ENCODE data around the gene LILRB1. TPM values are rescaled to one million over a fixed set of nuclear protein-coding genes. Genes with fewer than 3 reads are reported as not detected.

LILRB1 gene
- polyA plus RNA-seq, 1 donor from 2014 or later, result not detected

Small RNA genes lying within 50 kb of the gene (small RNA-seq; reads per million reads assigned to genes)
- gene AC245036.3, result 0 reads per million in 3 experiments
- gene MIR8061, result 0 reads per million in 3 experiments

Other genes starting within 250 kb of the LILRB1 start
- 33.4 and 36.1 TPM in 2 replicates for gene TTYH1, start 215.0 kb upstream of the LILRB1 start, polyA plus RNA-seq
- 24.2 and 50.8 TPM in 2 replicates for gene LENG8, start 181.3 kb upstream of the LILRB1 start, polyA plus RNA-seq
- gene LENG9, start 166.7 kb upstream of the LILRB1 start, polyA plus RNA-seq, result 0.58 and 0.82 TPM in 2 replicates
- gene CDC42EP5, start 157.2 kb upstream of the LILRB1 start, polyA plus RNA-seq, result not detected in 2 replicates
- not detected in 2 replicates for gene LAIR2, start 127.7 kb upstream of the LILRB1 start, polyA plus RNA-seq
- not detected in 2 replicates for gene LILRA2, start 56.7 kb upstream of the LILRB1 start, polyA plus RNA-seq
- gene LILRA1, start 36.9 kb upstream of the LILRB1 start, polyA plus RNA-seq, result not detected in 2 replicates
- not detected in 2 replicates for gene LILRB4, start 32.5 kb downstream of the LILRB1 start, polyA plus RNA-seq
- gene KIR3DL3, start 94.0 kb downstream of the LILRB1 start, polyA plus RNA-seq, result not detected in 2 replicates
- not detected in 2 replicates for gene KIR2DL3, start 108.0 kb downstream of the LILRB1 start, polyA plus RNA-seq
- not detected in 2 replicates for gene KIR2DL1, start 139.3 kb downstream of the LILRB1 start, polyA plus RNA-seq
- gene KIR2DL4, start 173.1 kb downstream of the LILRB1 start, polyA plus RNA-seq, result not detected in 2 replicates
- gene KIR3DL1, start 186.0 kb downstream of the LILRB1 start, polyA plus RNA-seq, result not detected in 2 replicates
- not detected in 2 replicates for gene KIR2DS4, start 202.2 kb downstream of the LILRB1 start, polyA plus RNA-seq
- not detected in 2 replicates for gene KIR3DL2, start 220.0 kb downstream of the LILRB1 start, polyA plus RNA-seq
- gene FCAR, start 243.8 kb downstream of the LILRB1 start, polyA plus RNA-seq, result not detected in 2 replicates

Measured in neural cell (in vitro differentiated cells).